ENCODE measurements around the gene TSPAN12. TPM values are rescaled to one million over a fixed set of nuclear protein-coding genes. Genes with fewer than 3 reads are reported as not detected.
"Not testable (repeated sequence)": the region's sequence is repeated elsewhere in the genome, so short reads cannot be mapped to it uniquely, and the experiment has no call there.

Gene TSPAN12
- total RNA-seq, 1 donor from 2014 or later: 53.9 TPM

GRCh38 chr7:120805636-120806388 lies 52.1 kb downstream of the TSPAN12 start:
- DNase-seq: peak; percentile 90

- no peak for DNase-seq
Observed at GRCh38 chr7:120802751-120803150, 55.2 kb downstream of the TSPAN12 start.

- DNase-seq: peak; percentile 9
Observed at GRCh38 chr7:120799813-120800475, 58.0 kb downstream of the TSPAN12 start.

- peak; percentile 25 for DNase-seq
Observed at GRCh38 chr7:120799147-120799546, 58.8 kb downstream of the TSPAN12 start.

- DNase-seq: no peak
Observed at GRCh38 chr7:120797026-120797645, 60.8 kb downstream of the TSPAN12 start.

GRCh38 chr7:120794106-120794729 lies 63.7 kb downstream of the TSPAN12 start:
- DNase-seq: no peak

- no peak for DNase-seq
Observed at GRCh38 chr7:120793213-120793936, 64.6 kb downstream of the TSPAN12 start.

- DNase-seq: no peak
Observed at GRCh38 chr7:120792861-120793130, 65.1 kb downstream of the TSPAN12 start.

GRCh38 chr7:120792091-120792860 lies 65.7 kb downstream of the TSPAN12 start:
- DNase-seq: peak; percentile 84

- DNase-seq: peak; percentile 35
Observed at GRCh38 chr7:120785095-120785494, 72.8 kb downstream of the TSPAN12 start.

GRCh38 chr7:120783721-120784120 lies 74.2 kb downstream of the TSPAN12 start:
- DNase-seq: no peak

GRCh38 chr7:120783273-120783672 lies 74.7 kb downstream of the TSPAN12 start:
- no peak for DNase-seq

- not testable (repeated sequence) for DNase-seq
Observed at GRCh38 chr7:120781924-120782323, 76.0 kb downstream of the TSPAN12 start.

- DNase-seq: no peak
Observed at GRCh38 chr7:120780938-120781337, 77.0 kb downstream of the TSPAN12 start.

GRCh38 chr7:120780451-120780850 lies 77.5 kb downstream of the TSPAN12 start:
- DNase-seq: not testable (repeated sequence)

GRCh38 chr7:120779078-120779477 lies 78.9 kb downstream of the TSPAN12 start:
- DNase-seq: not testable (repeated sequence)

GRCh38 chr7:120775755-120776154 lies 82.2 kb downstream of the TSPAN12 start:
- DNase-seq: no peak

- no peak for DNase-seq
Observed at GRCh38 chr7:120774481-120774880, 83.5 kb downstream of the TSPAN12 start.

GRCh38 chr7:120770206-120770605 lies 87.7 kb downstream of the TSPAN12 start:
- DNase-seq: no peak

- no peak for DNase-seq
Observed at GRCh38 chr7:120760851-120761250, 97.1 kb downstream of the TSPAN12 start.

- DNase-seq: no peak
Observed at GRCh38 chr7:120760050-120760449, 97.9 kb downstream of the TSPAN12 start.

GRCh38 chr7:120743128-120743527 lies 114.8 kb downstream of the TSPAN12 start:
- DNase-seq: no peak
